ENCODE data around the gene TLX2.

The TLX2 gene

DNA sequence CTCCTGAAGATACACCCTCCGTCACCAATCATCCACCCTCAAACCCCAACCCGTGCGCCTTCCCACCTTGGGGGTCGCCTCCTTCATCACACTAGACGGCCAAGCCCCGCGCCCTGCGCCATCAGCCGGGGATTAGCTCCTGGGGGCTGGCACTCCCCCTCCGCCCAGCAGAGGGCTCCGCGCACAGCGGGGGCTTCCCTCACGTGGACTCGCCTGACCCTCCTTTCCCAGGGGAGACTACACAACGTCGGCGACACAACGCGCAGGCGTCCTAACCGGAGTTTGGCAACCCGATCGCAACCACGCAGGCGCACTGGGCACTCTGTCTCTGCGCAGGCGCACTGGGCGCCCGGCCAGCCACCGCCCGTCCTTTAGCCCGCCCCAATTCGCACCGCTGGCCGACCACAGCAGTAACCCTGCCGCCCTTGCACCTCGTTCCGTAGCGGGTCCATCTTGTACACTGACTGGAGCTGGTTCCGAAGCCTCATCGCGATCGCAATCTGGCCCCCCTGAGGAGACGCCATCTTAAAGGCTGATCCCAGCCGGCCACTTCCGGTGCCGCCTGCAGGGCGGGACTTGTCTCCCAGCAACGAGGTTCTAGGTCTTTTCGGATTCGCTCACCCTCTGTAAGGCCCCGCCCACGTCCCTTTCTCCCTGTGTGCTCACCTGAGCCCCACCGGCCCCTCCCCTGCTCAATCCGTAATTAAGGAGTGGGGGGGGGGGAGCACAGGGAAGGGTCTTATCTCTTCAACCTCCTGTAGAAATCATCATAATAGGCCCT, 6.9 kb upstream of the TLX2 start, which contains the start of gene PCGF1:
PCGF1 (minus strand) TSS at position 551 of the 781 bp plus-strand sequence; CDS start at position 524, 27 bp downstream.
- Histone ChIP-seq H3K36me3 (ENCODE audit: insufficient read depth, low read length) (peaks cover 14% of the 10 kb centered on the region), H3K9me3 (ENCODE audit: low read length) (no peaks in the 10 kb centered on the region), H3K4me3 (ENCODE audit: low read depth in 1 of 2, low read length in 2 of 2) (peak within 1 kb of the TSS; percentile 75 to 77), H3K9ac (ENCODE audit: low read length) (peak within 1 kb of the TSS; percentile 73), H3K27me3 (ENCODE audit: control insufficient read depth in 1 of 2, insufficient read depth in 2 of 2, low read length in 2 of 2) (peaks cover 16 to 50% of the 10 kb centered on the region in 2 donors), H3K27ac (ENCODE audit: low read depth, low read length) (peak within 1 kb of the TSS; percentile 89), H3K4me1 (ENCODE audit: insufficient read depth, low read length) (peaks cover 24% of the 10 kb centered on the region)

GRCh38 chr2:74507926-74508520, 6.2 kb upstream of the TLX2 start:
- H3K27me3 ChIP-seq (ENCODE audit: control insufficient read depth in 1 of 2, insufficient read depth in 2 of 2, low read length in 2 of 2), result peaks cover 21 to 50% of the 10 kb centered on the region in 2 donors
- peak overlapping the region; percentile 75 to 77 for H3K4me3 ChIP-seq (ENCODE audit: low read depth in 1 of 2, low read length in 2 of 2)
- H3K4me1 ChIP-seq (ENCODE audit: insufficient read depth, low read length), result peaks cover 24% of the 10 kb centered on the region
- H3K9ac ChIP-seq (ENCODE audit: low read length), result no peak overlapping the region
- H3K36me3 ChIP-seq (ENCODE audit: insufficient read depth, low read length), result peaks cover 14% of the 10 kb centered on the region
- no peaks in the 10 kb centered on the region for H3K9me3 ChIP-seq (ENCODE audit: low read length)
- H3K27ac ChIP-seq (ENCODE audit: low read depth, low read length), result peak overlapping the region; percentile 89

- H3K4me1 ChIP-seq (ENCODE audit: insufficient read depth, low read length), result peaks cover 29% of the 10 kb centered on the region
- H3K27ac ChIP-seq (ENCODE audit: low read depth, low read length), result no peak overlapping the region
- H3K27me3 ChIP-seq (ENCODE audit: control insufficient read depth in 1 of 2, insufficient read depth in 2 of 2, low read length in 2 of 2), result peaks cover 31 to 53% of the 10 kb centered on the region in 2 donors
- H3K4me3 ChIP-seq (ENCODE audit: low read depth in 1 of 2, low read length in 2 of 2), result no peak overlapping the region
- H3K9me3 ChIP-seq (ENCODE audit: low read length), result no peaks in the 10 kb centered on the region
- peaks cover 3% of the 10 kb centered on the region for H3K36me3 ChIP-seq (ENCODE audit: insufficient read depth, low read length)
- H3K9ac ChIP-seq (ENCODE audit: low read length), result no peak overlapping the region
Observed at GRCh38 chr2:74510272-74510671, 4.0 kb upstream of the TLX2 start.

- H3K9ac ChIP-seq (ENCODE audit: low read length), result no peak overlapping the region
- H3K27me3 ChIP-seq (ENCODE audit: control insufficient read depth in 1 of 2, insufficient read depth in 2 of 2, low read length in 2 of 2), result peaks cover 39 to 63% of the 10 kb centered on the region in 2 donors
- no peaks in the 10 kb centered on the region for H3K36me3 ChIP-seq (ENCODE audit: insufficient read depth, low read length)
- H3K9me3 ChIP-seq (ENCODE audit: low read length), result no peaks in the 10 kb centered on the region
- no peak overlapping the region for H3K4me3 ChIP-seq (ENCODE audit: low read depth in 1 of 2, low read length in 2 of 2)
- peaks cover 19% of the 10 kb centered on the region for H3K4me1 ChIP-seq (ENCODE audit: insufficient read depth, low read length)
- no peak overlapping the region for H3K27ac ChIP-seq (ENCODE audit: low read depth, low read length)
Observed at GRCh38 chr2:74511104-74511989, 2.9 kb upstream of the TLX2 start.

GRCh38 chr2:74512744-74513604, 1.3 kb upstream of the TLX2 start:
- Histone ChIP-seq H3K36me3 (ENCODE audit: insufficient read depth, low read length) (no peaks in the 10 kb centered on the region), H3K27me3 (ENCODE audit: control insufficient read depth in 1 of 2, insufficient read depth in 2 of 2, low read length in 2 of 2) (peaks cover 55 to 80% of the 10 kb centered on the region in 2 donors), H3K9me3 (ENCODE audit: low read length) (no peaks in the 10 kb centered on the region), H3K4me1 (ENCODE audit: insufficient read depth, low read length) (peaks cover 10% of the 10 kb centered on the region), H3K27ac (ENCODE audit: low read depth, low read length) (no peak overlapping the region), H3K4me3 (ENCODE audit: low read depth in 1 of 2, low read length in 2 of 2) (no peak overlapping the region), H3K9ac (ENCODE audit: low read length) (no peak overlapping the region)

GRCh38 chr2:74513605-74514367, 464 bp upstream of the TLX2 start:
- Histone ChIP-seq H3K4me3 (ENCODE audit: low read depth in 1 of 2, low read length in 2 of 2) (no peak overlapping the region), H3K9me3 (ENCODE audit: low read length) (no peaks in the 10 kb centered on the region), H3K27me3 (ENCODE audit: control insufficient read depth in 1 of 2, insufficient read depth in 2 of 2, low read length in 2 of 2) (peaks cover 63 to 85% of the 10 kb centered on the region in 2 donors), H3K4me1 (ENCODE audit: insufficient read depth, low read length) (peaks cover 6% of the 10 kb centered on the region), H3K36me3 (ENCODE audit: insufficient read depth, low read length) (no peaks in the 10 kb centered on the region), H3K27ac (ENCODE audit: low read depth, low read length) (no peak overlapping the region), H3K9ac (ENCODE audit: low read length) (no peak overlapping the region)

GRCh38 chr2:74515271-74515980, 1.2 kb downstream of the TLX2 start:
- no peak overlapping the region for H3K9ac ChIP-seq (ENCODE audit: low read length)
- no peak overlapping the region for H3K27ac ChIP-seq (ENCODE audit: low read depth, low read length)
- no peaks in the 10 kb centered on the region for H3K36me3 ChIP-seq (ENCODE audit: insufficient read depth, low read length)
- H3K27me3 ChIP-seq (ENCODE audit: control insufficient read depth in 1 of 2, insufficient read depth in 2 of 2, low read length in 2 of 2), result peaks cover 65 to 90% of the 10 kb centered on the region in 2 donors
- H3K4me3 ChIP-seq (ENCODE audit: low read depth in 1 of 2, low read length in 2 of 2), result no peak overlapping the region
- H3K4me1 ChIP-seq (ENCODE audit: insufficient read depth, low read length), result peaks cover 6% of the 10 kb centered on the region
- no peaks in the 10 kb centered on the region for H3K9me3 ChIP-seq (ENCODE audit: low read length)

GRCh38 chr2:74515981-74516633, 1.9 kb downstream of the TLX2 start:
- no peak overlapping the region for H3K4me3 ChIP-seq (ENCODE audit: low read depth in 1 of 2, low read length in 2 of 2)
- peaks cover 6% of the 10 kb centered on the region for H3K4me1 ChIP-seq (ENCODE audit: insufficient read depth, low read length)
- H3K27me3 ChIP-seq (ENCODE audit: control insufficient read depth in 1 of 2, insufficient read depth in 2 of 2, low read length in 2 of 2), result peaks cover 65 to 83% of the 10 kb centered on the region in 2 donors
- H3K36me3 ChIP-seq (ENCODE audit: insufficient read depth, low read length), result no peaks in the 10 kb centered on the region
- no peaks in the 10 kb centered on the region for H3K9me3 ChIP-seq (ENCODE audit: low read length)
- no peak overlapping the region for H3K27ac ChIP-seq (ENCODE audit: low read depth, low read length)
- no peak overlapping the region for H3K9ac ChIP-seq (ENCODE audit: low read length)

DNA sequence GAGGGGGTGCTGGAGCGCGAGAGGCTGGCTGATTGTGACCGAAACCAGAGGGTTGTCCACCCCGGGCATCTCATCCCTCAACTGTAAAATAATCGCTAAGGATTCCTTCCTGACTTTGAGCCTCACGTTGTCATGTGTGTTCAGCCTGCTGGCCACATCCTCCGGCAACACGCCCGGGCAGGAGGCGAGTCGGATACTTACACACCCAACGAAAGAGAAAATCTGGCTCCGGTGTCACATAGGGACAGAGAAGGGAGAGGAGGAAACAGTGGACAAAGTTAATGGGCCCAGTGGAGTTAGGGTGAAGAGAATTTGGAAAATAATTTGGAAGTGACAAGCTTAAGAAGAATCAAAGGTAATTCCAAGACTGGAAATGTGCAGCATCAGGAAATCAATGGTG, 2.4 kb downstream of the TLX2 start:
- H3K27me3 ChIP-seq (ENCODE audit: control insufficient read depth in 1 of 2, insufficient read depth in 2 of 2, low read length in 2 of 2), result peaks cover 63 to 80% of the 10 kb centered on the region in 2 donors
- no peaks in the 10 kb centered on the region for H3K36me3 ChIP-seq (ENCODE audit: insufficient read depth, low read length)
- H3K27ac ChIP-seq (ENCODE audit: low read depth, low read length), result no peak overlapping the region
- H3K9me3 ChIP-seq (ENCODE audit: low read length), result no peaks in the 10 kb centered on the region
- no peak overlapping the region for H3K4me3 ChIP-seq (ENCODE audit: low read depth in 1 of 2, low read length in 2 of 2)
- no peak overlapping the region for H3K9ac ChIP-seq (ENCODE audit: low read length)
- H3K4me1 ChIP-seq (ENCODE audit: insufficient read depth, low read length), result peaks cover 6% of the 10 kb centered on the region

Measured in muscle layer of colon (tissue), 2 donors.